Suprapubic skin (tissue), 4 donors: Measurements from ENCODE around the gene NR1I2. TPM values are rescaled to one million over a fixed set of nuclear protein-coding genes. Genes with fewer than 3 reads are reported as not detected.

Source experiments
- DNase-seq, 2 donors: peaks; one replicate each; pipeline ENCODE4 v3.0.0-alpha.2; 2019; ENCODE audit warnings: low spot score in 2 of 2
- H3K27ac ChIP-seq: fragments of 200-600 bp; sonication (generic); one replicate; pipeline ENCODE4 v1.5.1; 2019
- H3K27me3 ChIP-seq: fragments of 200-600 bp; sonication (generic); one replicate; pipeline ENCODE4 v1.5.1; 2019
- H3K36me3 ChIP-seq: fragments of 200-600 bp; sonication (generic); one replicate; pipeline ENCODE4 v1.5.1; 2019
- H3K4me1 ChIP-seq: fragments of 200-600 bp; sonication (generic); one replicate; pipeline ENCODE4 v1.5.1; 2019
- H3K4me3 ChIP-seq: fragments of 200-600 bp; sonication (generic); one replicate; pipeline ENCODE4 v1.5.1; 2019; ENCODE audit warnings: mild to moderate bottlenecking
- H3K9me3 ChIP-seq: fragments of 200-600 bp; sonication (generic); one replicate; pipeline ENCODE4 v1.5.1; 2019
- CTCF ChIP-seq, 2 donors: fragments of 200-600 bp in 1 of 2; fragments of 450-650 bp in 1 of 2; sonication (generic) in 1 of 2; IDR thresholded peaks; one replicate each; pipeline ENCODE4 v1.5.1; 2016 to 2019; ENCODE audit warnings: antibody characterized with exemption in 2 of 2, mild to moderate bottlenecking in 1 of 2, moderate library complexity in 1 of 2
- EP300 ChIP-seq: sonication (generic); formaldehyde crosslinking; IDR thresholded peaks from one replicate; pipeline ENCODE4 v1.6.1; 2017; ENCODE audit warnings: antibody characterized with exemption
- POLR2A ChIP-seq, 2 donors: fragments of 450-650 bp; IDR thresholded peaks; one replicate each; pipeline ENCODE4 v1.6.1; 2017; ENCODE audit warnings: antibody characterized with exemption in 2 of 2, mild to moderate bottlenecking in 2 of 2, moderate library complexity in 2 of 2
- POLR2AphosphoS5 ChIP-seq, 3 donors: sonication (generic); formaldehyde crosslinking; IDR thresholded peaks; one replicate each; pipeline ENCODE4 v1.6.1; 2017; ENCODE audit warnings: antibody characterized with exemption in 3 of 3
- WGBS: methylation state at CpG from one replicate; pipeline ENCODE4 v1.1.5; 2018; 5-methylcytosine and 5-hydroxymethylcytosine counted together
- total RNA-seq, 4 donors: library from RNA; depleted of rRNA; stranded (reverse); fragments of >200 nt; gene quantifications; one replicate each; pipeline ENCODE4 v1.1.0, GENCODE V29; 2016

Gene NR1I2
- not detected for total RNA-seq

- no peak within 1 kb of the TSS for H3K27ac ChIP-seq
- H3K27me3 ChIP-seq, result no peaks in the 10 kb centered on the region
- no peak within 1 kb of the TSS for H3K4me3 ChIP-seq
- no peak for DNase-seq
- H3K36me3 ChIP-seq, result no peaks in the 10 kb centered on the region
- no peak for TF ChIP-seq POLR2AphosphoS5 (IDR thresholded peaks at IDR 0.05)
- TF ChIP-seq POLR2A (IDR thresholded peaks at IDR 0.05), result no peak
- no peak for TF ChIP-seq CTCF (IDR thresholded peaks at IDR 0.05)
- TF ChIP-seq EP300, result no peak
- no peaks in the 10 kb centered on the region for H3K9me3 ChIP-seq
- no peaks in the 10 kb centered on the region for H3K4me1 ChIP-seq
- 86% methylated on average over 10 of the region's 10 CpGs for WGBS
Measured at GRCh38 chr3:119781330-119782198, at the start of gene NR1I2. NR1I2 (plus strand) TSS chr3:119782101.

GRCh38 chr3:119733812-119734211 lies 48.1 kb upstream of the NR1I2 start:
- Histone ChIP-seq H3K4me3 (no peak overlapping the region), H3K9me3 (no peaks in the 10 kb centered on the region), H3K4me1 (no peaks in the 10 kb centered on the region), H3K27ac (no peak overlapping the region), H3K27me3 (no peaks in the 10 kb centered on the region), H3K36me3 (no peaks in the 10 kb centered on the region)
- 97% methylated on average over 5 of the region's 5 CpGs for WGBS
- DNase-seq, result no peak
- TF ChIP-seq POLR2A (IDR thresholded peaks at IDR 0.05) (no peak), EP300 (no peak), POLR2AphosphoS5 (IDR thresholded peaks at IDR 0.05) (no peak)

- no peaks in the 10 kb centered on the region for H3K27me3 ChIP-seq
- no peak overlapping the region for H3K4me3 ChIP-seq
- TF ChIP-seq CTCF (IDR thresholded peaks at IDR 0.05) (no peak), POLR2A (IDR thresholded peaks at IDR 0.05) (no peak), POLR2AphosphoS5 (IDR thresholded peaks at IDR 0.05) (no peak), EP300 (no peak)
- H3K4me1 ChIP-seq, result no peaks in the 10 kb centered on the region
- DNase-seq, result no peak
- H3K27ac ChIP-seq, result no peak overlapping the region
- no peaks in the 10 kb centered on the region for H3K9me3 ChIP-seq
- H3K36me3 ChIP-seq, result no peaks in the 10 kb centered on the region
Measured at GRCh38 chr3:119738741-119739140, 43.2 kb upstream of the NR1I2 start.

GRCh38 chr3:119741657-119742590 lies 40.0 kb upstream of the NR1I2 start:
- Histone ChIP-seq H3K4me1 (no peaks in the 10 kb centered on the region), H3K4me3 (no peak overlapping the region), H3K27me3 (no peaks in the 10 kb centered on the region), H3K36me3 (no peaks in the 10 kb centered on the region), H3K9me3 (no peaks in the 10 kb centered on the region), H3K27ac (no peak overlapping the region)
- 92% methylated on average over 5 of the region's 5 CpGs for WGBS
- DNase-seq, result no peak
- TF ChIP-seq EP300 (no peak), POLR2A (IDR thresholded peaks at IDR 0.05) (no peak), CTCF (IDR thresholded peaks at IDR 0.05) (no peak), POLR2AphosphoS5 (IDR thresholded peaks at IDR 0.05) (no peak)

GRCh38 chr3:119743921-119744320 lies 38.0 kb upstream of the NR1I2 start:
- WGBS, result 93% methylated on average over 10 of the region's 10 CpGs
- H3K27me3 ChIP-seq, result no peaks in the 10 kb centered on the region
- H3K4me3 ChIP-seq, result no peak overlapping the region
- TF ChIP-seq CTCF (IDR thresholded peaks at IDR 0.05), result no peak
- no peak for TF ChIP-seq EP300
- TF ChIP-seq POLR2AphosphoS5 (IDR thresholded peaks at IDR 0.05), result no peak
- no peak for TF ChIP-seq POLR2A (IDR thresholded peaks at IDR 0.05)
- no peak overlapping the region for H3K27ac ChIP-seq
- no peaks in the 10 kb centered on the region for H3K36me3 ChIP-seq
- H3K4me1 ChIP-seq, result no peaks in the 10 kb centered on the region
- H3K9me3 ChIP-seq, result no peaks in the 10 kb centered on the region
- DNase-seq, result no peak
